Measurements from ENCODE around the gene ALG12.

Gene ALG12

DNA sequence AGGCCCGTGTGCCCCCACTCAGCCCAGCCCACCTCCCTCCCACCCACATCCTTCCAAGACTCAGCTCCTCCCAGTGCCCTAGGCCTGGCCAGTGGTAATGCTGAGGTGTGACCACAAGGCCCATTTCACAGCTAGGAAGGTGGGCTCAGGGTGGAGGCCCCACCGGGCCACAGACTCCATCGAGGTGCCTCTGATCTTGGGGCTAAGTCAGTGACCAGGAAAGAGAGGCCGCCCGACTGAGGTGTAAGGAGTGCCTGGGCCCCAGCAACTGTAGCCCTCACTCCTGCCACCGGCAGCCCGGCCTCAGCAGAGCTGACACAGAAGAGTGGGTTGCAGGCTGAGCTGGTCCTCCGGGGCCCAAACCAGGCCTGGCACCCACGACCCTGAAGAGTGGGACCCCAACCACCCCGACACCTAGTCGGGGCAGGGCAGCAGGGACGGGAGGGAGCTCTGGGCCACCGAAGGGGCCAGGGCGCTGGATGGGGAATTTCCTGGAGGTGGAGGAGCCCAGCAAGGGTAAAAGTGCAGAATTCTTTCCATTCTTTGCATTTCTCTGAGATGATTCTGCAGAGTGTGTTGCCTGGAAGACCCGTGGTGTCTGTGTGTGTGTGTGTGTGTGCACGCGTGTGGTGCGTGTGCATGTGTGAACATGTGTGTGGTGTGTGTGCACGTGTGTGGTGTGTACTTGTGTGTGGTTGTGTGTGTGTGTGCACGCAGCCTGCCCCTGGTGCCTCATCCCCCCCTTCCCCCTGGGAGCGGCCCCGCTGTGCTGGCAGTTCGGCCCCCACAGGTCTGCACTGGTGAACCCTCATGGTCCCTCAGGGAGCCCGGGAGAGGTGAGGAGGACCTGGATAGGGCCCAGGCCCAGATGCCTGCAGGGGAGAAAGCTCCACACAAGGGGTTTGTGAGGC is 34.0 kb upstream of the ALG12 start:
- no peaks in the 10 kb centered on the region for H3K79me1 ChIP-seq (ENCODE audit: low read depth, low read length)
- peak overlapping the region; percentile 60 for H3K9ac ChIP-seq (ENCODE audit: low read depth, low read length, poor library complexity)
- peak overlapping the region; percentile 24 for H2BK120ac ChIP-seq (ENCODE audit: low read depth, low read length)
- no peak for DNase-seq (ENCODE audit: low spot score)
- H4K91ac ChIP-seq (ENCODE audit: low read depth, low read length, poor library complexity): peak overlapping the region; percentile 92
- H3K23ac ChIP-seq (ENCODE audit: low read depth, low read length, poor library complexity): no peak overlapping the region
- H4K8ac ChIP-seq (ENCODE audit: low read depth, low read length): no peak overlapping the region
- peak overlapping the region; percentile 94 for H3K18ac ChIP-seq (ENCODE audit: low read length)
- no peaks in the 10 kb centered on the region for H3K9me3 ChIP-seq (replicated peaks in 1 of 2; ENCODE audit: control insufficient read depth in 2 of 2, insufficient read depth in 1 of 2, low read depth in 1 of 2, low read length in 2 of 2)
- H3K27me3 ChIP-seq (ENCODE audit: control insufficient read depth in 3 of 3, insufficient read depth in 3 of 3, low read depth in 1 of 3, low read length in 3 of 3): no peaks in the 10 kb centered on the region
- peak overlapping the region; percentile 100 for H2AK5ac ChIP-seq (ENCODE audit: low read depth, low read length)
- H3K4ac ChIP-seq (ENCODE audit: low read length): peak overlapping the region; percentile 17
- no CpG with 5 or more reads among the region's 24 CpGs for WGBS, 2 donors (ENCODE audit: extremely low coverage in 2 of 2, insufficient read length in 2 of 2, insufficient replicate concordance in 1 of 2)
- peak overlapping the region; percentile 86 for H2BK15ac ChIP-seq (ENCODE audit: low read length)
- H2AFZ ChIP-seq (ENCODE audit: low read length): peak overlapping the region; percentile 54
- H3K36me3 ChIP-seq (replicated peaks in 1 of 2; ENCODE audit: control insufficient read depth in 2 of 2, insufficient read depth in 2 of 2, low read length in 2 of 2): no peaks in the 10 kb centered on the region
- peak overlapping the region; percentile 75 for H2BK12ac ChIP-seq (ENCODE audit: low read length)
- H2BK5ac ChIP-seq (ENCODE audit: low read length): peak overlapping the region; percentile 13
- peak overlapping the region; percentile 95 for H3K14ac ChIP-seq (ENCODE audit: low read length)
- H3K4me1 ChIP-seq (ENCODE audit: control insufficient read depth in 2 of 2, insufficient read depth in 1 of 2, low read depth in 1 of 2, low read length in 2 of 2): peaks cover 21 to 35% of the 10 kb centered on the region in 2 donors
- H3K4me2 ChIP-seq (ENCODE audit: insufficient read depth, low read length, poor library complexity, severe bottlenecking): no peak overlapping the region
- no peak overlapping the region for H3K4me3 ChIP-seq (ENCODE audit: low read length in 2 of 2)
- no peak overlapping the region for H3K27ac ChIP-seq (replicated peaks; ENCODE audit: low read length)

DNA sequence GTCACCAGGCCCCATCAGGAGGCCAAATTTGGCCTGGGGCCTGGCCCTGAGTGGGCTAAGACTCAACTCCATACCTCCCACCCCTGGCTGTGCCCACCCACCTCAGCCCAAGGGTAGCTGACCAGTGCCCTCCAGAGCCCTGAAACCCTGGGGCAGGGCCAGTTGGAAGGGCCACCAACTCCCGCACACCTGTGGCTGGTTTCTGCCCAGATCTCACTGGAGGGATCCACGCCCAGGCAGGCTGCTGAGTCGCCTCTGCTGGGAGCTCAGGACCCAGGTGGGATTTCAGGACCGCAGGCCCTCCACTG is 33.4 kb upstream of the ALG12 start:
- Histone ChIP-seq H3K14ac (ENCODE audit: low read length) (no peak overlapping the region), H3K9me3 (replicated peaks in 1 of 2; ENCODE audit: control insufficient read depth in 2 of 2, insufficient read depth in 1 of 2, low read depth in 1 of 2, low read length in 2 of 2) (no peaks in the 10 kb centered on the region), H3K9ac (ENCODE audit: low read depth, low read length, poor library complexity) (no peak overlapping the region), H3K36me3 (replicated peaks in 1 of 2; ENCODE audit: control insufficient read depth in 2 of 2, insufficient read depth in 2 of 2, low read length in 2 of 2) (no peaks in the 10 kb centered on the region), H3K18ac (ENCODE audit: low read length) (peak overlapping the region; percentile 94), H4K8ac (ENCODE audit: low read depth, low read length) (no peak overlapping the region), H3K27ac (replicated peaks; ENCODE audit: low read length) (no peak overlapping the region), H3K4me2 (ENCODE audit: insufficient read depth, low read length, poor library complexity, severe bottlenecking) (no peak overlapping the region), H2AK5ac (ENCODE audit: low read depth, low read length) (peak overlapping the region; percentile 100), H4K91ac (ENCODE audit: low read depth, low read length, poor library complexity) (peak overlapping the region; percentile 68), H2BK120ac (ENCODE audit: low read depth, low read length) (peak overlapping the region; percentile 83), H2BK12ac (ENCODE audit: low read length) (no peak overlapping the region), H3K4me1 (ENCODE audit: control insufficient read depth in 2 of 2, insufficient read depth in 1 of 2, low read depth in 1 of 2, low read length in 2 of 2) (peaks cover 26 to 41% of the 10 kb centered on the region in 2 donors), H3K79me1 (ENCODE audit: low read depth, low read length) (no peaks in the 10 kb centered on the region), H2AFZ (ENCODE audit: low read length) (peak overlapping the region; percentile 64), H3K4me3 (ENCODE audit: low read length in 2 of 2) (no peak overlapping the region), H2BK5ac (ENCODE audit: low read length) (no peak overlapping the region), H3K4ac (ENCODE audit: low read length) (peak overlapping the region; percentile 95), H2BK15ac (ENCODE audit: low read length) (peak overlapping the region; percentile 86), H3K23ac (ENCODE audit: low read depth, low read length, poor library complexity) (no peak overlapping the region), H3K27me3 (ENCODE audit: control insufficient read depth in 3 of 3, insufficient read depth in 3 of 3, low read depth in 1 of 3, low read length in 3 of 3) (no peaks in the 10 kb centered on the region)
- no peak for DNase-seq (ENCODE audit: low spot score)
- no CpG with 5 or more reads among the region's 4 CpGs for WGBS, 2 donors (ENCODE audit: extremely low coverage in 2 of 2, insufficient read length in 2 of 2, insufficient replicate concordance in 1 of 2)

DNA sequence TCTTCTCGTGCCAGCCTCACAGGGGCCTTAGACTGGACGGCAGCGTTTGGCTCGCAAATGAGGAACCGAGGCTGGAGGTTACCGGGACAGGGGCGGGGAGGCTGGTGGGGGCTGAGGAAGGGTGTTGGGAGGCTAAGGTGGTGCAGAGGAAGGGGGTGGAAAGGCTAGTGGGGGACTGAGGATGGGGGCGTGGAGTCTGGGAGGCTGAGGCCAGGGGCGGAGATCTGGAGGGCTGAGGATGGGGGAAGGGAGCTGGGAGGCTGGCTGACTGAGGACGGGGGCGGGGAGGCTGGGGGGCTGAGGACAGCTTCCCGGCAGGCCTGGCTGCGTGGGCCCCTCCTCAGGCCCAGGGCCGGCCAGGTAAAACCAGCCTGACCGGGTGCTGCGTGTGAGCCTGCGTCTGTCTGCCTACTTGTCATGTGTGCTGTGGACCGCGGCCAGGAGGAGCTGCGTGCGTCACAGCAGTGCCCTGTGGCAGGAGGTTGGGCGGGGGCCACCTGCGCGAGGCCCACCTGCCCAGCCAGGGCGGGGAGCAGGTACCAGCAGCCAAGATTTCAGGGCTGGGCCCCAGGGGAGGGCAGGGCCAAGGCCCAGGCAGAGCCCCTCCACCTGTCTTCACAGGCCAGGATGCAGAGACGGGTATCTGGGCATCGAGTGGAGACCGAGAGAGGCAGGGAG is 32.9 kb upstream of the ALG12 start:
- no CpG with 5 or more reads among the region's 28 CpGs for WGBS, 2 donors (ENCODE audit: extremely low coverage in 2 of 2, insufficient read length in 2 of 2, insufficient replicate concordance in 1 of 2)
- H3K36me3 ChIP-seq (replicated peaks in 1 of 2; ENCODE audit: control insufficient read depth in 2 of 2, insufficient read depth in 2 of 2, low read length in 2 of 2): no peaks in the 10 kb centered on the region
- H2BK15ac ChIP-seq (ENCODE audit: low read length): peak overlapping the region; percentile 86
- H3K4me2 ChIP-seq (ENCODE audit: insufficient read depth, low read length, poor library complexity, severe bottlenecking): no peak overlapping the region
- peak overlapping the region; percentile 94 for H2BK5ac ChIP-seq (ENCODE audit: low read length)
- H4K91ac ChIP-seq (ENCODE audit: low read depth, low read length, poor library complexity): no peak overlapping the region
- H4K8ac ChIP-seq (ENCODE audit: low read depth, low read length): no peak overlapping the region
- peaks cover 27 to 45% of the 10 kb centered on the region in 2 donors for H3K4me1 ChIP-seq (ENCODE audit: control insufficient read depth in 2 of 2, insufficient read depth in 1 of 2, low read depth in 1 of 2, low read length in 2 of 2)
- DNase-seq (ENCODE audit: low spot score): no peak
- H2BK120ac ChIP-seq (ENCODE audit: low read depth, low read length): peak overlapping the region; percentile 83
- peak overlapping the region; percentile 93 for H2BK12ac ChIP-seq (ENCODE audit: low read length)
- no peaks in the 10 kb centered on the region for H3K79me1 ChIP-seq (ENCODE audit: low read depth, low read length)
- peak overlapping the region; percentile 94 for H3K18ac ChIP-seq (ENCODE audit: low read length)
- H3K27ac ChIP-seq (replicated peaks; ENCODE audit: low read length): no peak overlapping the region
- H3K4me3 ChIP-seq (ENCODE audit: low read length in 2 of 2): no peak overlapping the region
- peak overlapping the region; percentile 64 for H2AFZ ChIP-seq (ENCODE audit: low read length)
- peak overlapping the region; percentile 100 for H2AK5ac ChIP-seq (ENCODE audit: low read depth, low read length)
- no peaks in the 10 kb centered on the region for H3K27me3 ChIP-seq (ENCODE audit: control insufficient read depth in 3 of 3, insufficient read depth in 3 of 3, low read depth in 1 of 3, low read length in 3 of 3)
- no peak overlapping the region for H3K9ac ChIP-seq (ENCODE audit: low read depth, low read length, poor library complexity)
- H3K4ac ChIP-seq (ENCODE audit: low read length): peak overlapping the region; percentile 95
- H3K14ac ChIP-seq (ENCODE audit: low read length): peak overlapping the region; percentile 97
- H3K9me3 ChIP-seq (replicated peaks in 1 of 2; ENCODE audit: control insufficient read depth in 2 of 2, insufficient read depth in 1 of 2, low read depth in 1 of 2, low read length in 2 of 2): no peaks in the 10 kb centered on the region
- peak overlapping the region; percentile 85 for H3K23ac ChIP-seq (ENCODE audit: low read depth, low read length, poor library complexity)

DNA sequence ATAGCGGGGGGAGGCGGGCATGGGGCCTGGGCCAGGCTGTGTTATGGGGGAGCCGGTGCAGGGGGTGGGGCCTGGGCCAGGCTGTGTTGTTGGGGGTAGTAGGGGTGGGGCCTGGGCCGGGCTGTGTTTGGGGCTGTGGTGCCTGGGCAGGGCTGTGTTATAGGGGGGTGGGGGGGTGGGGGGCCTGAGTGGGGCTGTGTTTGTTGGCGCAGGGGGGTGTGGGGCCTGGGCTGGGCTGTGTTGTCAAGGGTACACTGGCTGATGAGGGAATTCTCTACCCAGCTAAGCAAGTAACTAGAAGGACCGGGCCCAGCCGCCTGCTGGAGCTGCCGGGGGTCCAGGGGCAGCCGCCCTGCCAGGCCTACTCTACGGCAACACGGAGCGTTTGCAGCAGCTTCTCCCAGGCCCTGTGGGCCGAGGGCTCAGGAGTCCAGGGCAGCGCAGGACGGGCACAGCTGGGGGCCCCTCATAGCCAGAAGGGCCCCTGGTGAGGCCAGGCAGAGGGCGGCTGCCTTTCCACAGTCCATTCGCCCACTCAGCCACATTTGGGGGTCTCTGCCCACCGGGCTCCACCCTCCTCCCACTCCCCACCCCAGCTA is 32.3 kb upstream of the ALG12 start:
- no peaks in the 10 kb centered on the region for H3K36me3 ChIP-seq (replicated peaks in 1 of 2; ENCODE audit: control insufficient read depth in 2 of 2, insufficient read depth in 2 of 2, low read length in 2 of 2)
- WGBS, 2 donors (ENCODE audit: extremely low coverage in 2 of 2, insufficient read length in 2 of 2, insufficient replicate concordance in 1 of 2): no CpG with 5 or more reads among the region's 18 CpGs
- H3K4me1 ChIP-seq (ENCODE audit: control insufficient read depth in 2 of 2, insufficient read depth in 1 of 2, low read depth in 1 of 2, low read length in 2 of 2): peaks cover 27 to 47% of the 10 kb centered on the region in 2 donors
- no peak overlapping the region for H3K9ac ChIP-seq (ENCODE audit: low read depth, low read length, poor library complexity)
- H3K23ac ChIP-seq (ENCODE audit: low read depth, low read length, poor library complexity): peak overlapping the region; percentile 85
- H4K91ac ChIP-seq (ENCODE audit: low read depth, low read length, poor library complexity): no peak overlapping the region
- H4K8ac ChIP-seq (ENCODE audit: low read depth, low read length): no peak overlapping the region
- H3K9me3 ChIP-seq (replicated peaks in 1 of 2; ENCODE audit: control insufficient read depth in 2 of 2, insufficient read depth in 1 of 2, low read depth in 1 of 2, low read length in 2 of 2): no peaks in the 10 kb centered on the region
- H2AK5ac ChIP-seq (ENCODE audit: low read depth, low read length): peak overlapping the region; percentile 100
- H2AFZ ChIP-seq (ENCODE audit: low read length): peak overlapping the region; percentile 64
- H3K14ac ChIP-seq (ENCODE audit: low read length): peak overlapping the region; percentile 97
- no peak overlapping the region for H3K4me3 ChIP-seq (ENCODE audit: low read length in 2 of 2)
- no peak overlapping the region for H2BK120ac ChIP-seq (ENCODE audit: low read depth, low read length)
- peak overlapping the region; percentile 67 for H2BK12ac ChIP-seq (ENCODE audit: low read length)
- no peaks in the 10 kb centered on the region for H3K27me3 ChIP-seq (ENCODE audit: control insufficient read depth in 3 of 3, insufficient read depth in 3 of 3, low read depth in 1 of 3, low read length in 3 of 3)
- H3K18ac ChIP-seq (ENCODE audit: low read length): peak overlapping the region; percentile 94
- no peak for DNase-seq (ENCODE audit: low spot score)
- H3K4me2 ChIP-seq (ENCODE audit: insufficient read depth, low read length, poor library complexity, severe bottlenecking): no peak overlapping the region
- no peak overlapping the region for H3K4ac ChIP-seq (ENCODE audit: low read length)
- peak overlapping the region; percentile 94 for H2BK5ac ChIP-seq (ENCODE audit: low read length)
- no peaks in the 10 kb centered on the region for H3K79me1 ChIP-seq (ENCODE audit: low read depth, low read length)
- H2BK15ac ChIP-seq (ENCODE audit: low read length): peak overlapping the region; percentile 86
- H3K27ac ChIP-seq (replicated peaks; ENCODE audit: low read length): no peak overlapping the region
